ENCODE measurements around the gene GRM8. TPM values are rescaled to one million over a fixed set of nuclear protein-coding genes. Genes with fewer than 3 reads are reported as not detected.

The GRM8 gene
- total and polyA plus RNA-seq, 10 of the 15 experiments (the other 5 are each of a cell fraction or from before 2014, with no cell fraction given), result 0.33 to 7.1 (median 0.45) TPM; not detected in 2

DNA sequence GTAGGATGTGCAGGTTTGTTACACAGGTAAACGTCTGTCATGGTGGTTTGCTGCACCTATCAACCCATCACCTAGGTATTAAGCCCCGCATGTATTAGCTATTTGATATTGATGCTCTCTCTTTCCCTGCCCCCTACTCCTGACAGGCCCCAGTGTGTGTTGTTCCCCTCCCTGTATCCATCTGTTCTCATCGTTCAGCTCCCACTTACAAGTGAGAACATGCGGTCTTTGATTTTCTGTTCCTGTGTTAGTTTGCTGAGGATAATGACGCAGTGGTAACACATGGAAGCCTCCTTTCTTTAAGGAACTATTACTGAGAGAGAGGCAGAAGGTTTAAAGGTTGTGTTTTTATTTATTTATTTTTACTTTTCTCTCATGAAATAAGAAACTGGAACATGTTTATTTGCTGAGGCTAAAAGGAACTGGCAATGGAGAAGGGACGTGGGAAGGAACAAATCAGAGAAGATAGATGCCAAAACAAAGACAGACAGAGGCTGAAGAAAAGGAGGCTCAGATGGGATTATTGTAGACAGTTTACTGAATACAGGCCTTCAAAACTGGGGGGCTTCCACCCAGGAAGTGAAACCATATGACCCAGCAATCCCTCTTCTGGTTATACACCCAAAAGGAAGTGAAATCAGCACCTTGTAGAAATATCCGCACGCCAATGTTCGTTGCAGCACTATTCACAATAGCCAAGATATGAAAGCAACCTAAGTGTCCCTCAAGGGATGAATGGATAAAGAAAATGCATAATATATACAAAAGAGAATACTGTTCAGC, 556.3 kb downstream of the GRM8 start (continued):
- TF ChIP-seq NFXL1 (IDR thresholded peaks at IDR 0.05; ENCODE audit: borderline replicate concordance) (no peak), ELK1 (IDR thresholded peaks at IDR 0.05; ENCODE audit: low read depth, low read length) (no peak), PAX5 (IDR thresholded peaks at IDR 0.05; ENCODE audit: borderline replicate concordance, low read depth, low read length) (peak; percentile 82), ZNF622 (IDR thresholded peaks at IDR 0.05) (no peak), CUX1 (IDR thresholded peaks at IDR 0.05; ENCODE audit: insufficient replicate concordance, low read depth, low read length) (no peak), BRCA1 (IDR thresholded peaks at IDR 0.05; ENCODE audit: low read depth, low read length) (no peak), ATF2 (IDR thresholded peaks at IDR 0.05; ENCODE audit: low read length) (peak; percentile 86), NR2C1 (IDR thresholded peaks at IDR 0.05) (peak; percentile 52), SREBF2 (IDR thresholded peaks at IDR 0.05; ENCODE audit: low read length) (no peak), TBL1XR1 (IDR thresholded peaks at IDR 0.05; ENCODE audit: low read depth, low read length) (peak; percentile 18; the same call in 1 of the 2 replicates), ZBTB40 (IDR thresholded peaks at IDR 0.05; ENCODE audit: borderline replicate concordance) (peak; percentile 27; the same call in 1 of the 2 replicates), ASH2L (IDR thresholded peaks at IDR 0.05; ENCODE audit: borderline replicate concordance, low read depth) (no peak), TCF12 (IDR thresholded peaks at IDR 0.05; ENCODE audit: low read depth, low read length) (peak; percentile 76)
- TF ChIP-seq, protein P1, sequence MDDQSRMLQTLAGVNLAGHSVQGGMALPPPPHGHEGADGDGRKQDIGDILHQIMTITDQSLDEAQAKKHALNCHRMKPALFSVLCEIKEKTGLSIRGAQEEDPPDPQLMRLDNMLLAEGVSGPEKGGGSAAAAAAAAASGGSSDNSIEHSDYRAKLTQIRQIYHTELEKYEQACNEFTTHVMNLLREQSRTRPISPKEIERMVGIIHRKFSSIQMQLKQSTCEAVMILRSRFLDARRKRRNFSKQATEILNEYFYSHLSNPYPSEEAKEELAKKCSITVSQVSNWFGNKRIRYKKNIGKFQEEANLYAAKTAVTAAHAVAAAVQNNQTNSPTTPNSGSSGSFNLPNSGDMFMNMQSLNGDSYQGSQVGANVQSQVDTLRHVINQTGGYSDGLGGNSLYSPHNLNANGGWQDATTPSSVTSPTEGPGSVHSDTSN (IDR thresholded peaks at IDR 0.05; ENCODE audit: insufficient replicate concordance, low read depth, low read length), result no peak

Measured in GM12878 (cell line).